ENCODE measurements around the gene TPBGL. TPM values are rescaled to one million over a fixed set of nuclear protein-coding genes. Genes with fewer than 3 reads are reported as not detected.

Gene TPBGL
- total RNA-seq, 1 donor from 2014 or later = 0.64 TPM

DNA sequence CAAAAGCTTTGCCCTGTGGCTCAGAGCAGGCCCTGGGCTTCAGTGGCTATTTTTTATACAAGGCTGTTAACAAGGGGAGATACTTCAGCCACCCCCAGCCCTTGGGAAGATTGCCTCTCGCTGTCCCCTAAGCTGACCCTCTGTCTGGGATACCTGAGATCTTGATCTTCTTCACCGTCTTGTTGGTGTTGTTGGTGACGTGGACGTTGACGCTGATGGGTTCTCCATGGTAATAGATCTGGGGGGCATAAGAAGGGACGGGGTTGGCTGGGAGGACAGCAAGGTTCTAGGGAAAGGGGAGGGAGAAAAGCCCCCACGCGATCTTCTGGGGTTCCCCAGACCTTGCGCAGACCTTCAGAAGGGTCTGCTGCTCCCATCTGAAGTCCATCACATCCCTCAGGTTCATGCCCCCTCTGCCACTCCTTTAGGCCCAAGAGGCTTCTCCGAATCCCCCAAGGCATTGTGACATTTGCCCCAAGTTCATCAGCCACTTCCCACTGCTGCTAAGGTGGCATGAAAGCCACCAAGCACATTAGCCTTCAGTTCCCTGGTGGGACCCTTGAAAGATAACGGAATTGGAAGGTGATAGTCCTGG, 36.7 kb downstream of the TPBGL start:
- H3K27me3 ChIP-seq = no peaks in the 10 kb centered on the region
- intact Hi-C loops (cut with DNase I) = loop anchor here (5.0 kb wide), 1 partner anchor 105 kb away; no protein-coding TSS in a partner anchor
- peaks cover 15% of the 10 kb centered on the region for H3K4me1 ChIP-seq
- H3K9me3 ChIP-seq = no peaks in the 10 kb centered on the region
- TF ChIP-seq, protein P1, sequence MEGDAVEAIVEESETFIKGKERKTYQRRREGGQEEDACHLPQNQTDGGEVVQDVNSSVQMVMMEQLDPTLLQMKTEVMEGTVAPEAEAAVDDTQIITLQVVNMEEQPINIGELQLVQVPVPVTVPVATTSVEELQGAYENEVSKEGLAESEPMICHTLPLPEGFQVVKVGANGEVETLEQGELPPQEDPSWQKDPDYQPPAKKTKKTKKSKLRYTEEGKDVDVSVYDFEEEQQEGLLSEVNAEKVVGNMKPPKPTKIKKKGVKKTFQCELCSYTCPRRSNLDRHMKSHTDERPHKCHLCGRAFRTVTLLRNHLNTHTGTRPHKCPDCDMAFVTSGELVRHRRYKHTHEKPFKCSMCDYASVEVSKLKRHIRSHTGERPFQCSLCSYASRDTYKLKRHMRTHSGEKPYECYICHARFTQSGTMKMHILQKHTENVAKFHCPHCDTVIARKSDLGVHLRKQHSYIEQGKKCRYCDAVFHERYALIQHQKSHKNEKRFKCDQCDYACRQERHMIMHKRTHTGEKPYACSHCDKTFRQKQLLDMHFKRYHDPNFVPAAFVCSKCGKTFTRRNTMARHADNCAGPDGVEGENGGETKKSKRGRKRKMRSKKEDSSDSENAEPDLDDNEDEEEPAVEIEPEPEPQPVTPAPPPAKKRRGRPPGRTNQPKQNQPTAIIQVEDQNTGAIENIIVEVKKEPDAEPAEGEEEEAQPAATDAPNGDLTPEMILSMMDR (IDR thresholded peaks at IDR 0.05) = no peak
- H3K27ac ChIP-seq = peak overlapping the region; percentile 56
- H3K4me3 ChIP-seq = no peak overlapping the region
- DNase-seq (peak; percentile 22), ATAC-seq (no peak)
- peaks cover 88% of the 10 kb centered on the region for H3K36me3 ChIP-seq

DNA sequence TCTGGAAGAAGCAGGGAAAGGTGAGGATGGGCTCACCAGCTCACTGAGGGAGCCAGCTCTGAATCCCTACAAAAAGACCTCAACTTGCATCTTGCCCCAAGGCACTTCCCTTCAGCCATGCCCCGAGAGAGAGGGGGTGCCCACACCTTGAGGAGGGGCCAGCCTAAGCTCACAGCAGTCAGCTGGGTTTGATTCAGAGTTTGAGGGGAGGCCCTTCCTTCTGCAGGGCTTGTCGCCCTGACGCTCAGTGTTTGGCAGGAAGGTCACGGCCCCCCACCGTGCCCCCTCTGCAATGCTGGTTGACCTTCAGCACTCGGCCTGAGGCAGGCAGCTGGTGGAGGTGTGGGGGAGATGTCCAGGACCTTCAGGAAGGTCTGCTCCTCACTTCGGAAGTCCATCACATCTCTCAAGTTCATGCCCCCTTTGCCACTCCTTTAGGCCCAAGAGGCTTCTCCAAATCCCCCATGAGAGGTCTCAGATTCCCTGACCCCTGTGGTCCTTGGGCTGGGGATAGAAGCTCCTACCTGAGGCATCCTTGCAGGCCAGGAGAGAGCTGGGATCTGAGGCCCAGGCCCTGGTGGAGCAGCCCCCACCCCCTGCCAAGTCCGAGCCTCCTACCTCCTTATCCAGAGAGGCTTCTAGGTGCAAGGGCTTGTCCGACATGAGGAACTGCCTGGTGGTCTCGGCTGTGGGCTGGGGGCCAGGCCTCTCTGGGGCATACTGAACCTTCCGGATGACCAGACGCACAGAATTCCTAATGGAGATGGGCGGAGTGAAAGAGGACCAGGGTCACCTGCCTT, 37.6 kb downstream of the TPBGL start:
- Histone ChIP-seq H3K27me3 (no peaks in the 10 kb centered on the region), H3K27ac (no peak overlapping the region), H3K36me3 (peaks cover 88% of the 10 kb centered on the region), H3K4me3 (no peak overlapping the region), H3K4me1 (peaks cover 15% of the 10 kb centered on the region), H3K9me3 (no peaks in the 10 kb centered on the region)
- intact Hi-C loops (cut with DNase I) = loop anchor here (5.0 kb wide), 1 partner anchor 104 kb away; no protein-coding TSS in a partner anchor
- TF ChIP-seq, protein P1 (IDR thresholded peaks at IDR 0.05) = no peak
- ATAC-seq (no peak), DNase-seq (peak; percentile 56)

DNA sequence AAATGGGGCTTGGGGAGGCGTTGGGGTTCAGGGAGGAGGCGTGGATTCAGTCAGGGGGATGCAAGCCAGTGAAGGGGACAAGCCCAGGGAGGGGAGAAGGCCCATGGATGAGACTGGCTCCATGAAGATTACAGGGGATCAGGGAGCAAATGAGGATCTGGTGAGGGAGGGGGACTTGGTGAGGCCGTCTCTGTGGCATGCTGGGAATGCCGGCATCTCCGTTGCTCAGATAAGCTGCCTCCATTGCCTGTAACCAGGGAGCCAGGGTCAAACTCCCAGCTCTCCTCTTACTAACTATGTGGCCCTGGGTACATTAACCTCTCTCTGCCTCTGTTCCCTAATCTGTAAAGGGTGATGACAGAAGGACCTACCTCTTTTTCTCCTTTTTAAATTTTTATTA, 38.7 kb downstream of the TPBGL start:
- H3K36me3 ChIP-seq = peaks cover 88% of the 10 kb centered on the region
- no peaks in the 10 kb centered on the region for H3K9me3 ChIP-seq
- H3K27ac ChIP-seq = peak overlapping the region; percentile 1
- intact Hi-C loops (cut with DNase I) = loop anchor here (5.0 kb wide), 1 partner anchor 103 kb away; no protein-coding TSS in a partner anchor
- no peak overlapping the region for H3K4me3 ChIP-seq
- ATAC-seq = no peak
- DNase-seq = peak; percentile 19
- H3K4me1 ChIP-seq = peaks cover 15% of the 10 kb centered on the region
- TF ChIP-seq, protein P1 (IDR thresholded peaks at IDR 0.05) = no peak
- no peaks in the 10 kb centered on the region for H3K27me3 ChIP-seq

DNA sequence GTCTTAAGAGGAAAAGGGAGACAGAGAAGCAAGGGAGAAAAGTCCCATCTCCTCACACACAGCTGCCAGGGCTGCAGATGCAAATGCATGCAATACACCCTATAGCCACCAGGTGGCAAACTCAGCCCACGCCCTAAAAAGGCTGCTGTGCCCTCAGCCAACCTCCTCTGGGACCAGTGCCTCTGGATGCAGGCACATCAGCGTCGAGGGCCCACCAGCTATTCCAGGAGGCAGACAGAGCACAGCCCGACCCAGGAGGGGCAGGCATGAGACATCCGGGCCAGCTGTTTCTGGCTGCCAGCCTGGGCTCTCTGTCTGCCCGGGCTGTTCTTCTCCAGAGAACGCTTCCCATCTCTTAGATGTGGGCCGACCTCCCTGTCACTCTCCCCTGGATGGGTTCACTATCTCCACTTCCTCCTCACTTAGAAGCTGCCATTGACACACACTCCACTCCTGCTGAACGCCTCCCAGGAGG, 39.7 kb downstream of the TPBGL start:
- no peaks in the 10 kb centered on the region for H3K9me3 ChIP-seq
- H3K27ac ChIP-seq = peak overlapping the region; percentile 12
- intact Hi-C loops (cut with DNase I) = no loop called here
- H3K4me1 ChIP-seq = peaks cover 15% of the 10 kb centered on the region
- peak; percentile 76 for DNase-seq
- TF ChIP-seq, protein P1 (IDR thresholded peaks at IDR 0.05) = peak; percentile 97
- peaks cover 95% of the 10 kb centered on the region for H3K36me3 ChIP-seq
- ATAC-seq = peak; percentile 87
- no peaks in the 10 kb centered on the region for H3K27me3 ChIP-seq
- H3K4me3 ChIP-seq = no peak overlapping the region

DNA sequence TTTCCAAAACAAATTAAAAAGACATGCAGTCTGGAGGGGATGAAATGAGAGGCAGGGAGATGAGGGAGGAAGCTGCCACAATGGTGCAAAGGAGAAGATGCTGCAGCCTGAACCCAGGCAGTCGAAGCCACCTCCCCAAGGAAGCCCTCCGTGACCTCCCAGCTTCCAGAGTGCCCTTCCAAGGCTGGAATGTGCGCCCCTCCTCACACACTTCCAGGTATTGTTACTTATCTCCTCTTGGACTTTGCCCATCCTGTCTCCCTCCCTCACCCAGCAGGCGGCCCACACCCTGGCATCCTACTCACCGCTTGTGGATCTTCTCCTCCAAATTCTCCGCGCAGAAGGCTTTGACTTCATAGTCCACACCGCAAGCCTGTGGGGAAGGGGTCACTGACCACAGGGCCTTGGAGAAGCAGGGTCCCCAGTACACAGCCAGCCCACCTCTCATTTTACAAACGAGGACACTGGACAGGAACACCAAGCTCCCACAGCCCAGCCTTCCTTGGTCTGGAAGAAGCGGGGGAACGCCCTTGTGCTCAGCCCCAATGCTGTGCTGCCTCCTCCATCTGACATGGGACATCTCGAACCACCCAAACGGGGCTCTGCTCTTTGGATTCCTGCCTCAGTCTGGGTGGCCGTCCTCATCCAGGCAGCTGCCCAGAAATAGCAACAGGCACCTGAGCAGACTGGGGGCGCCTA, 40.3 kb downstream of the TPBGL start:
- Histone ChIP-seq H3K36me3 (peaks cover 95% of the 10 kb centered on the region), H3K4me3 (no peak overlapping the region), H3K27me3 (no peaks in the 10 kb centered on the region), H3K4me1 (peaks cover 11% of the 10 kb centered on the region), H3K9me3 (no peaks in the 10 kb centered on the region), H3K27ac (peak overlapping the region; percentile 12)
- TF ChIP-seq, protein P1 (IDR thresholded peaks at IDR 0.05) = no peak
- ATAC-seq (peak; percentile 19), DNase-seq (peak; percentile 63)
- intact Hi-C loops (cut with DNase I) = no loop called here
